ENCODE results near the gene ANKRD16.
A peak's percentile ranks its signal among the peaks of the same experiment; 100 is the strongest.
"Not testable (repeated sequence)": the region's sequence is repeated elsewhere in the genome, so short reads cannot be mapped to it uniquely, and the experiment has no call there.

ANKRD16 gene

GRCh38 chr10:5889624-5890451 is at the start of gene ANKRD16, which contains the start of gene FBH1:
Gene ANKRD16 (minus strand): TSS chr10:5889893. CDS start chr10:5889354, 539 bp downstream.
Gene FBH1 (plus strand): TSS chr10:5890243. CDS start chr10:5890346, 103 bp downstream.
- DNase-seq (ENCODE audit: low read depth in 2 of 2), result peak; percentile 99

GRCh38 chr10:5938291-5938690 is 48.6 kb upstream of the ANKRD16 start:
- no peak for DNase-seq (ENCODE audit: low read depth in 2 of 2)

DNA sequence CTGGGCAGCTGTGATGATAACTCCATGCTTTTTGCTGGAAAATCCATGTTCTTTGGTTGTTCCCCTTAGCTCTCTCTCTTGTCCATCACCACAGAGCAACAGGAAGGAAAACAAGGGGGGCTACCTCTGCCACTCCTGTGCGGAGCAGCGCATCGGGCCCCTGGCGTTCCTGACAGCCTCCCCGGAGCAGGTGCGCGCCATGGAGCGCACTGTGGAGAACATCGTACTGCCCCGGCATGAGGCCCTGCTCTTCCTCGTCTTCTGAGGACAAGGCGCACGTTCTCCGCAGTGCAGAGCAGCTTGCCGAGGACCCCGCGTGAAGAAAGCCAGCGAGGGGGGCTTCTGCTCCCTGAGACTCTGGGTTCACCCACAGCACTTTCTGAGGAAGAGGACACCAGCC is 47.3 kb upstream of the ANKRD16 start:
- no peak for DNase-seq (ENCODE audit: low read depth in 2 of 2)

- DNase-seq (ENCODE audit: low read depth in 2 of 2), result no peak
These were observed 45.9 kb upstream of the ANKRD16 start for GRCh38 chr10:5935628-5936027.

- no peak for DNase-seq (ENCODE audit: low read depth in 2 of 2)
These were observed 44.3 kb upstream of the ANKRD16 start for GRCh38 chr10:5933909-5934546.

GRCh38 chr10:5932345-5932744 is 42.7 kb upstream of the ANKRD16 start:
- DNase-seq (ENCODE audit: low read depth in 2 of 2), result no peak

DNA sequence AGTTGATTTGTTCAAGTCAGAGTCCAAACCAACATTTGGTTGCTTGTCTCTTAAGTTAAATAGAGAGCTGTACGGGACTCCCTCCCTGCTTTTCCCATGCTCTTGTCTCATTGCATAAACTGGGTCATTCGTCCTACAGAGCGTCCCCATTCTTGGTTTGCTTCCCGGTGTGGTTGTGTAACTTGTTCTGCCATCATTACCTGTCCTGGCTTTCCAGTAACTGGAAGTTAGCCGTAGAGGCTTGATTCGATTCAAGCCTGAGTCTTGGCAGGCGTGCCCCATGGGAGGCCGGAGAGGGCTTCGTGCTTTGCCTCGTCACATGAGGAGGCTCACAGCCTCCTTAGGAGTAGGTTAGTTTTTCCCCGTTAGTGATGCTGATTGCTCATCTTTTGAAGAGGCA is 40.6 kb upstream of the ANKRD16 start:
- DNase-seq (ENCODE audit: low read depth in 2 of 2), result no peak

- DNase-seq (ENCODE audit: low read depth in 2 of 2), result no peak
These were observed 39.7 kb upstream of the ANKRD16 start for GRCh38 chr10:5929442-5929841.

GRCh38 chr10:5927306-5927705 is 37.6 kb upstream of the ANKRD16 start:
- no peak for DNase-seq (ENCODE audit: low read depth in 2 of 2)

DNA sequence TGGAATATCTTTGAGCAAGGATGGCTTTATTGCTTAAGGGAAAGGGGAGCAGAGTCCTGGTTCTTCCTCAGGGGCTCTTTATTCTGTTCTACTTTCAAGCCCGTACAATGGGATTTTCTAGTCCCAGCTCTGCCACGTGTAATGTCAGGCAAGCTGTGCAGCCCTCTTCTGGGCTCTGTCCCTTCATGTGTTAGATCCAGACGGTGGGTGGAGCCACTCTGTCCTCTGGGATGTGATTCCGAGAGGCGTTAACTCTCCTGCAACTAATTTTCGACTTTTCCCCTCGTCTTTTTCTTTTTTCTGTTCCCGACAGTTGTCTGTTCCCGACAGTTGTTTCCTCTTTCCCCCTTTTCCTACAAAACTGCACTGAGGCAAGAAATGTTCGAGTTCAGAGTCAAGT is 35.2 kb upstream of the ANKRD16 start:
- DNase-seq (ENCODE audit: low read depth in 2 of 2), result no peak

DNA sequence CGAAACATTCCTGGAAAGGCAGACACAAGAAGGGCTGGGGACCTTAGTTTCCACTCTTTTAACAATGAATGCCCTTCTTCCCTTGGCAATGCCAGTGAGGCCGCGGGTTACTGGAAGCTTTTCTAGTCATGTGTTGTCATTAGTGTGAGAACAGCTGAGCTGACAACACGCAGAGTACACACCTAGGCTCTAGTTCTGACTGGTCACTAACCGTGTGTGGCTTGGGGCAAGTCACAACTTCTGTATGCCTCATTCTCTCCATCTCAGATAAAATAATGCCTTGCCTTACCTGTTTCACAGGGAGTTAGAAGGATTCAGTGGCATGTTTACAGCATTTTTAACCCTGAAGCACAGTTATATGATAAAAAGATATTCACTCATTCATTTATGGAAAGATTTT is 32.1 kb upstream of the ANKRD16 start:
- no peak for DNase-seq (ENCODE audit: low read depth in 2 of 2)

GRCh38 chr10:5919568-5919967 is 29.9 kb upstream of the ANKRD16 start:
- DNase-seq (ENCODE audit: low read depth in 2 of 2), result no peak

- DNase-seq (ENCODE audit: low read depth in 2 of 2), result no peak
These were observed 29.1 kb upstream of the ANKRD16 start for GRCh38 chr10:5918763-5919162.

- DNase-seq (ENCODE audit: low read depth in 2 of 2), result no peak
These were observed 27.6 kb upstream of the ANKRD16 start for GRCh38 chr10:5917305-5917704.

- DNase-seq (ENCODE audit: low read depth in 2 of 2), result no peak
These were observed 25.8 kb upstream of the ANKRD16 start for GRCh38 chr10:5915451-5915850.

- no peak for DNase-seq (ENCODE audit: low read depth in 2 of 2)
These were observed 24.0 kb upstream of the ANKRD16 start for GRCh38 chr10:5913736-5914135.

GRCh38 chr10:5911670-5912069 is 22.0 kb upstream of the ANKRD16 start:
- DNase-seq (ENCODE audit: low read depth in 2 of 2), result no peak

DNA sequence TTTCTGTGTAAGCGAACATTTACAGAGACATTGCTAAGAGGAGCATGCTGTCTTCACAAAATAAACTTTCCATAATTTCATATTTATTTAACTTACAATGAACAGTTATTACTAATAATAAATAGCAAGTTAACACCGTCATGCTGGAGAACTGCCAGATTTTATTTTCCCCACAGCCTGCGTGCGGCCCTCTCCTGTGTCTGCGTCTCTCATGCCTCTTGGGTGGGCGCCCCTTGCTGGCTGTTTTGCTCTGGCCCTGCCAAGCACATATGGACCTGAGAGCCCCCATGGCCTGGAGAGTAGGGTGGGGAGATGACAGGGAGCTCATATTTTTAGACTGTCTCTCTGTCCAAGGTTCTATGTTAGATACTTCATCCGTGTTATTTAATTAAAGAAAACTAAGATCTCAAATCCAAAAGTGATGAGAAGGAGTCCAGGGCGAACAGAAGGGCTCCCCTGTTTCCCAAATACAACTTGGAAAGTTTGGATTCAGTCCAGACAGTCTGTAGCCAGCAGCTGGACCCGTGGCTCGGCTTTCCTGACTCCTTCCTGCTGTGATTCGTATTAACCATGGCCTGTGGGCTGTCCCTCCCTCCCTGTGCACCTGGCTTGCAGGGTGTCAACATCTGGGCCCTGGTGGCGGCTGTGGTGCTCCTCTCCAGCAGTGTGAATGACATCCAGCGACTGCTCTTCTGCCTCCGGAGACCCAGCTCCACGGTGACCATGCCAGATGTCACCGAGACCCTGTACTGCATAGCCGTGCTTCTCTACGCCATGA is 20.8 kb upstream of the ANKRD16 start:
- no peak for DNase-seq (ENCODE audit: low read depth in 2 of 2)

- DNase-seq (ENCODE audit: low read depth in 2 of 2), result not testable (repeated sequence)
These were observed 19.0 kb upstream of the ANKRD16 start for GRCh38 chr10:5908676-5909075.

- no peak for DNase-seq (ENCODE audit: low read depth in 2 of 2)
These were observed 17.0 kb upstream of the ANKRD16 start for GRCh38 chr10:5906651-5907050.

- DNase-seq (ENCODE audit: low read depth in 2 of 2), result no peak
These were observed 16.3 kb upstream of the ANKRD16 start for GRCh38 chr10:5905854-5906507.

GRCh38 chr10:5904227-5904626 is 14.5 kb upstream of the ANKRD16 start:
- DNase-seq (ENCODE audit: low read depth in 2 of 2), result no peak

Measured in fibroblast of skin of left quadriceps (primary cell).